ENCODE data around the gene ABI3BP.

ABI3BP gene

GRCh38 chr3:100804631-100805030, 188.6 kb downstream of the ABI3BP start:
- no peak for TF ChIP-seq CTCF (IDR thresholded peaks at IDR 0.05; ENCODE audit: poor library complexity, severe bottlenecking)
- peaks cover 6% of the 10 kb centered on the region for H3K9me3 ChIP-seq (ENCODE audit: severe bottlenecking)
- ATAC-seq (ENCODE audit: low read depth), result no peak
- H3K27me3 ChIP-seq (ENCODE audit: insufficient read depth, poor library complexity, severe bottlenecking), result no peaks in the 10 kb centered on the region
- H3K36me3 ChIP-seq (ENCODE audit: low read depth), result no peaks in the 10 kb centered on the region
- no peak overlapping the region for H3K4me3 ChIP-seq (ENCODE audit: severe bottlenecking)
- H3K27ac ChIP-seq (ENCODE audit: poor library complexity, severe bottlenecking), result no peak overlapping the region
- DNase-seq (ENCODE audit: low spot score), result no peak
- peaks cover 15% of the 10 kb centered on the region for H3K4me1 ChIP-seq (ENCODE audit: insufficient read depth, poor library complexity, severe bottlenecking)

- no peak for ATAC-seq (ENCODE audit: low read depth)
- TF ChIP-seq CTCF (IDR thresholded peaks at IDR 0.05; ENCODE audit: poor library complexity, severe bottlenecking), result no peak
- Histone ChIP-seq H3K36me3 (ENCODE audit: low read depth) (no peaks in the 10 kb centered on the region), H3K27me3 (ENCODE audit: insufficient read depth, poor library complexity, severe bottlenecking) (no peaks in the 10 kb centered on the region), H3K27ac (ENCODE audit: poor library complexity, severe bottlenecking) (no peak overlapping the region), H3K9me3 (ENCODE audit: severe bottlenecking) (peaks cover 6% of the 10 kb centered on the region), H3K4me3 (ENCODE audit: severe bottlenecking) (no peak overlapping the region), H3K4me1 (ENCODE audit: insufficient read depth, poor library complexity, severe bottlenecking) (peaks cover 15% of the 10 kb centered on the region)
- no peak for DNase-seq (ENCODE audit: low spot score)
Observed at GRCh38 chr3:100803711-100804110, 189.5 kb downstream of the ABI3BP start.

GRCh38 chr3:100802126-100802525, 191.1 kb downstream of the ABI3BP start:
- no peak for TF ChIP-seq CTCF (IDR thresholded peaks at IDR 0.05; ENCODE audit: poor library complexity, severe bottlenecking)
- ATAC-seq (ENCODE audit: low read depth), result no peak
- H3K4me1 ChIP-seq (ENCODE audit: insufficient read depth, poor library complexity, severe bottlenecking), result peaks cover 15% of the 10 kb centered on the region
- no peaks in the 10 kb centered on the region for H3K36me3 ChIP-seq (ENCODE audit: low read depth)
- H3K27ac ChIP-seq (ENCODE audit: poor library complexity, severe bottlenecking), result no peak overlapping the region
- DNase-seq (ENCODE audit: low spot score), result no peak
- H3K9me3 ChIP-seq (ENCODE audit: severe bottlenecking), result peaks cover 6% of the 10 kb centered on the region
- no peaks in the 10 kb centered on the region for H3K27me3 ChIP-seq (ENCODE audit: insufficient read depth, poor library complexity, severe bottlenecking)
- H3K4me3 ChIP-seq (ENCODE audit: severe bottlenecking), result no peak overlapping the region

GRCh38 chr3:100798012-100798411, 195.2 kb downstream of the ABI3BP start:
- peaks cover 15% of the 10 kb centered on the region for H3K4me1 ChIP-seq (ENCODE audit: insufficient read depth, poor library complexity, severe bottlenecking)
- no peak overlapping the region for H3K27ac ChIP-seq (ENCODE audit: poor library complexity, severe bottlenecking)
- ATAC-seq (ENCODE audit: low read depth) (no peak), DNase-seq (ENCODE audit: low spot score) (no peak)
- H3K4me3 ChIP-seq (ENCODE audit: severe bottlenecking), result no peak overlapping the region
- peaks cover 2% of the 10 kb centered on the region for H3K9me3 ChIP-seq (ENCODE audit: severe bottlenecking)
- no peak for TF ChIP-seq CTCF (IDR thresholded peaks at IDR 0.05; ENCODE audit: poor library complexity, severe bottlenecking)
- no peaks in the 10 kb centered on the region for H3K27me3 ChIP-seq (ENCODE audit: insufficient read depth, poor library complexity, severe bottlenecking)
- H3K36me3 ChIP-seq (ENCODE audit: low read depth), result no peaks in the 10 kb centered on the region

- peaks cover 10% of the 10 kb centered on the region for H3K4me1 ChIP-seq (ENCODE audit: insufficient read depth, poor library complexity, severe bottlenecking)
- ATAC-seq (ENCODE audit: low read depth) (0 out of 3 replicates have a peak, but pooled peaks have one; percentile 23), DNase-seq (ENCODE audit: low spot score) (no peak)
- peak; percentile 72 for TF ChIP-seq CTCF (IDR thresholded peaks at IDR 0.05; ENCODE audit: poor library complexity, severe bottlenecking)
- peaks cover 2% of the 10 kb centered on the region for H3K9me3 ChIP-seq (ENCODE audit: severe bottlenecking)
- no peaks in the 10 kb centered on the region for H3K36me3 ChIP-seq (ENCODE audit: low read depth)
- no peak overlapping the region for H3K4me3 ChIP-seq (ENCODE audit: severe bottlenecking)
- no peak overlapping the region for H3K27ac ChIP-seq (ENCODE audit: poor library complexity, severe bottlenecking)
- no peaks in the 10 kb centered on the region for H3K27me3 ChIP-seq (ENCODE audit: insufficient read depth, poor library complexity, severe bottlenecking)
Observed at GRCh38 chr3:100796556-100796955, 196.7 kb downstream of the ABI3BP start.

All from RWPE2 (cell line).